Measurements from ENCODE around the gene ANXA2R. TPM values are rescaled to one million over a fixed set of nuclear protein-coding genes. Genes with fewer than 3 reads are reported as not detected.

Gene ANXA2R
- total and polyA plus RNA-seq, 9 of the 15 experiments (the other 6 are each of a cell fraction or from before 2014, with no cell fraction given) = 2.1 to 4.8 (median 3.4) TPM

DNA sequence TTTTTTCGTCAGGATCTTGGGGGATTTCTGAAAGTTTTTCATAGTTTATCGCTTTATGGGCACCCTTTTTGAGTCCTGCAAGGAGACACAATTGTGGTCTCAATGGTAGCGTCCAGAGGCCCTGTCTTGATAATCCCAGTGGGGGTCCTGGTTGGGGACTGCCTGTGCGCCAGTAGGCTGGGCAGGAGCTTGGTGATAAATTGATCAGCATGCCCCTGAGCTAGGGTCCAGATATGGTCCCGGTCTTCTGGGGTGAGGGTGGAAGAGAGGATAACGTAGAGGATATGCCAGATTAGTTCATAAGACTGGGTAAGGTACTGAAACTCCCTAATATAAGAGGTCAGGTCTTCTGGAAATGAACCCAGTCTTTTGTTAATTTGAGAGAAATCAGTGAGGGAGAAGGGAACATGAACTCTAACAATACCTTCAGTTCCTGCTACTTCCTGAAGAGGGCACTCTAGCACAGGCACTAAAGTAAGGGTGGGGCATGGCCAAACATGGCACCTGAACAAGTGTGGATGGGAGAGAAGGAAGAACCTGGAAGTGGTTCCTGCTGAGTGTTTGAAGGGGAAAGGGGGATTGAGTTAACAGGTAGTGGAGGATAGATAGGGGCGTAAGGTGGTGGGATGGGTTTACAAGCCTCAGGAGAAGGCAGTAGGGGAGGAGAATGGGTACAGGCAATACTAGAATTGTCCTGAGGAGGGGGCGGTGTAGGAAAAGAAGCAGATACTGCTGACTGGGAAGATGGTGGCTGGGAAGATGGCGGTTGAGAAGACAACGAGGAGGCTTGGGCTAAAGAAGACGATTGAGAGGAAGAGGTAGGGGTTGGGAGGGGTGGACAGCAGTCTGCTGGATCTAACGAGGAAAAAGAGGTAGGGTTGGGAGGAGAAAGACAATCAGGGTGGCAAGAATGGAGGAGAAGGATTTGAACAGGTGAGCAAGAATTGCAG lies 33.8 kb upstream of the ANXA2R start (continued):
- TF ChIP-seq MTA2 (IDR thresholded peaks at IDR 0.05; ENCODE audit: low read depth) (peak; percentile 50; the same call in 1 of the 2 replicates), PHTF2 (CRISPR knock-in tag; IDR thresholded peaks at IDR 0.05) (0 out of 2 replicates have a peak, but pooled peaks have one; percentile 9), FOXK1 (CRISPR knock-in tag; IDR thresholded peaks at IDR 0.05; ENCODE audit: borderline replicate concordance) (0 out of 2 replicates have a peak, but pooled peaks have one; percentile 28), KLF6 (CRISPR knock-in tag; IDR thresholded peaks at IDR 0.05; ENCODE audit: borderline replicate concordance) (peak; percentile 71; the same call in 1 of the 2 replicates), PHB2 (IDR thresholded peaks at IDR 0.05; ENCODE audit: low read depth) (peak; percentile 48; the same call in 1 of the 2 replicates), EP400 (IDR thresholded peaks at IDR 0.05) (peak; percentile 77), SMAD4 (CRISPR knock-in tag; conservative IDR thresholded peaks at IDR 0.05) (peak; percentile 87), SMARCA4 (IDR thresholded peaks at IDR 0.05) (peak; percentile 66), ZNF174 (CRISPR knock-in tag; IDR thresholded peaks at IDR 0.05) (peak; percentile 11; the same call in 1 of the 2 replicates), RAD21 (CRISPR knock-in tag; conservative IDR thresholded peaks at IDR 0.05 in 1 of 2, IDR thresholded peaks at IDR 0.05 in 1 of 2) (peak; percentile 95), NCOA1 (IDR thresholded peaks at IDR 0.05; ENCODE audit: low read depth) (peak; percentile 37; the same call in 1 of the 2 replicates), NFRKB (IDR thresholded peaks at IDR 0.05; ENCODE audit: low read depth) (peak; percentile 96), STAT5A (IDR thresholded peaks at IDR 0.05; ENCODE audit: borderline replicate concordance, low read length) (no peak), ZNF263 (CRISPR knock-in tag; IDR thresholded peaks at IDR 0.05; ENCODE audit: borderline replicate concordance) (peak; percentile 78), MAZ (CRISPR knock-in tag; conservative IDR thresholded peaks at IDR 0.05 in 1 of 2, IDR thresholded peaks at IDR 0.05 in 1 of 2) (peak; percentile 75 to 88), ZNF3 (CRISPR knock-in tag; IDR thresholded peaks at IDR 0.05) (no peak), MEF2A (IDR thresholded peaks at IDR 0.05; ENCODE audit: control insufficient read depth, low read depth, low read length) (no peak), ZNF75A (CRISPR knock-in tag; IDR thresholded peaks at IDR 0.05) (peak; percentile 53; the same call in 1 of the 2 replicates), ELF4 (CRISPR knock-in tag; IDR thresholded peaks at IDR 0.05) (peak; percentile 98), HDAC1 (IDR thresholded peaks at IDR 0.05) (peak in 1 of 2 experiments; percentile 71; a peak in 2 of 4 replicates)
- TF ChIP-seq, protein P1, sequence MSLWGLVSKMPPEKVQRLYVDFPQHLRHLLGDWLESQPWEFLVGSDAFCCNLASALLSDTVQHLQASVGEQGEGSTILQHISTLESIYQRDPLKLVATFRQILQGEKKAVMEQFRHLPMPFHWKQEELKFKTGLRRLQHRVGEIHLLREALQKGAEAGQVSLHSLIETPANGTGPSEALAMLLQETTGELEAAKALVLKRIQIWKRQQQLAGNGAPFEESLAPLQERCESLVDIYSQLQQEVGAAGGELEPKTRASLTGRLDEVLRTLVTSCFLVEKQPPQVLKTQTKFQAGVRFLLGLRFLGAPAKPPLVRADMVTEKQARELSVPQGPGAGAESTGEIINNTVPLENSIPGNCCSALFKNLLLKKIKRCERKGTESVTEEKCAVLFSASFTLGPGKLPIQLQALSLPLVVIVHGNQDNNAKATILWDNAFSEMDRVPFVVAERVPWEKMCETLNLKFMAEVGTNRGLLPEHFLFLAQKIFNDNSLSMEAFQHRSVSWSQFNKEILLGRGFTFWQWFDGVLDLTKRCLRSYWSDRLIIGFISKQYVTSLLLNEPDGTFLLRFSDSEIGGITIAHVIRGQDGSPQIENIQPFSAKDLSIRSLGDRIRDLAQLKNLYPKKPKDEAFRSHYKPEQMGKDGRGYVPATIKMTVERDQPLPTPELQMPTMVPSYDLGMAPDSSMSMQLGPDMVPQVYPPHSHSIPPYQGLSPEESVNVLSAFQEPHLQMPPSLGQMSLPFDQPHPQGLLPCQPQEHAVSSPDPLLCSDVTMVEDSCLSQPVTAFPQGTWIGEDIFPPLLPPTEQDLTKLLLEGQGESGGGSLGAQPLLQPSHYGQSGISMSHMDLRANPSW (CRISPR knock-in tag; IDR thresholded peaks at IDR 0.05) = peak; percentile 17; the same call in 1 of the 2 replicates
- TF ChIP-seq, protein P2, sequence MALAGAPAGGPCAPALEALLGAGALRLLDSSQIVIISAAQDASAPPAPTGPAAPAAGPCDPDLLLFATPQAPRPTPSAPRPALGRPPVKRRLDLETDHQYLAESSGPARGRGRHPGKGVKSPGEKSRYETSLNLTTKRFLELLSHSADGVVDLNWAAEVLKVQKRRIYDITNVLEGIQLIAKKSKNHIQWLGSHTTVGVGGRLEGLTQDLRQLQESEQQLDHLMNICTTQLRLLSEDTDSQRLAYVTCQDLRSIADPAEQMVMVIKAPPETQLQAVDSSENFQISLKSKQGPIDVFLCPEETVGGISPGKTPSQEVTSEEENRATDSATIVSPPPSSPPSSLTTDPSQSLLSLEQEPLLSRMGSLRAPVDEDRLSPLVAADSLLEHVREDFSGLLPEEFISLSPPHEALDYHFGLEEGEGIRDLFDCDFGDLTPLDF (CRISPR knock-in tag; IDR thresholded peaks at IDR 0.05) = peak; percentile 63; the same call in 1 of the 2 replicates
- TF ChIP-seq, protein P3, sequence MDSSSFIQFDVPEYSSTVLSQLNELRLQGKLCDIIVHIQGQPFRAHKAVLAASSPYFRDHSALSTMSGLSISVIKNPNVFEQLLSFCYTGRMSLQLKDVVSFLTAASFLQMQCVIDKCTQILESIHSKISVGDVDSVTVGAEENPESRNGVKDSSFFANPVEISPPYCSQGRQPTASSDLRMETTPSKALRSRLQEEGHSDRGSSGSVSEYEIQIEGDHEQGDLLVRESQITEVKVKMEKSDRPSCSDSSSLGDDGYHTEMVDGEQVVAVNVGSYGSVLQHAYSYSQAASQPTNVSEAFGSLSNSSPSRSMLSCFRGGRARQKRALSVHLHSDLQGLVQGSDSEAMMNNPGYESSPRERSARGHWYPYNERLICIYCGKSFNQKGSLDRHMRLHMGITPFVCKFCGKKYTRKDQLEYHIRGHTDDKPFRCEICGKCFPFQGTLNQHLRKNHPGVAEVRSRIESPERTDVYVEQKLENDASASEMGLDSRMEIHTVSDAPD (CRISPR knock-in tag; IDR thresholded peaks at IDR 0.05) = no peak

All from K562 (cell line).